Measurements from ENCODE around the gene ATE1. TPM values are rescaled to one million over a fixed set of nuclear protein-coding genes. Genes with fewer than 3 reads are reported as not detected.
A peak's percentile ranks its signal among the peaks of the same experiment; 100 is the strongest.

ATE1 gene
- total and polyA plus RNA-seq, 2 experiments from 2014 or later: 17.4 to 24.5 TPM

GRCh38 chr10:121927318-121927840, 452 bp downstream of the ATE1 start (continued):
- TF ChIP-seq REST (IDR thresholded peaks at IDR 0.05; ENCODE audit: unreplicated experiment) (no peak), NANOG (IDR thresholded peaks at IDR 0.05; ENCODE audit: borderline replicate concordance) (no peak), ZNF462 (CRISPR knock-in tag; IDR thresholded peaks at IDR 0.05) (no peak), ZNF114 (CRISPR knock-in tag; IDR thresholded peaks at IDR 0.05) (no peak)

- peak overlapping the region; percentile 96 for H3K27ac ChIP-seq (ENCODE audit: low read depth)
- TF ChIP-seq ZNF462 (CRISPR knock-in tag; IDR thresholded peaks at IDR 0.05): no peak
Observed at GRCh38 chr10:121926671-121927317, 1.0 kb downstream of the ATE1 start.

More at GRCh38 chr10:121926671-121927317, 1.0 kb downstream of the ATE1 start:
- peak overlapping the region; percentile 5 for H2AFZ ChIP-seq
- peak overlapping the region; percentile 91 for H3K4me3 Mint-ChIP-seq
- no peaks in the 10 kb centered on the region for H3K27me3 ChIP-seq (ENCODE audit: insufficient read depth)
- 0 out of 2 replicates have a peak, but pooled peaks cover 3% of the 10 kb centered on the region for H4K20me1 ChIP-seq (replicated peaks; ENCODE audit: insufficient read depth)
- no peaks in the 10 kb centered on the region for H3K9me3 Mint-ChIP-seq
- peak overlapping the region; percentile 92 for H3K27ac Mint-ChIP-seq
- ATAC-seq: no peak
- no peaks in the 10 kb centered on the region for H3F3A ChIP-seq (replicated peaks; ENCODE audit: low read depth)
- peak overlapping the region; percentile 93 for H3K4me2 ChIP-seq
- peak overlapping the region; percentile 92 for H3K4me3 ChIP-seq
- DNase-seq (ENCODE audit: low spot score): peak; percentile 10
- peaks cover 14% of the 10 kb centered on the region for H3K27me3 Mint-ChIP-seq (ENCODE audit: insufficient read depth, low read depth, poor library complexity)
- no peaks in the 10 kb centered on the region for H3K9me2 ChIP-seq (ENCODE audit: insufficient read depth)
- H3K36me3 ChIP-seq (ENCODE audit: insufficient read depth): no peaks in the 10 kb centered on the region
- peaks cover 12% of the 10 kb centered on the region for H3K36me3 Mint-ChIP-seq (ENCODE audit: low read depth)
- peaks cover 10% of the 10 kb centered on the region for H3K4me1 Mint-ChIP-seq
- peaks cover 3% of the 10 kb centered on the region; the same call in 1 of the 2 replicates for H3K4me1 ChIP-seq (ENCODE audit: insufficient read depth)
- H3K79me2 ChIP-seq (replicated peaks; ENCODE audit: insufficient read depth): peaks cover 49% of the 10 kb centered on the region

Data from GM23338 (cell line).